ENCODE results near the gene SNAP91. TPM values are rescaled to one million over a fixed set of nuclear protein-coding genes. Genes with fewer than 3 reads are reported as not detected.

The SNAP91 gene
- total RNA-seq, 4 donors from 2014 or later, result 0.95 to 1.3 (median 1.2) TPM; not detected in 1

- no peak for DNase-seq
- TF ChIP-seq POLR2A (IDR thresholded peaks at IDR 0.05) (no peak), CTCF (IDR thresholded peaks at IDR 0.05) (no peak)
- H3K27ac ChIP-seq, result no peak overlapping the region
- no peak overlapping the region for H3K4me3 ChIP-seq
- H3K9me3 ChIP-seq, result no peaks in the 10 kb centered on the region
- no peaks in the 10 kb centered on the region for H3K36me3 ChIP-seq
- no peaks in the 10 kb centered on the region for H3K27me3 ChIP-seq
- no peaks in the 10 kb centered on the region for H3K4me1 ChIP-seq
These were observed 26.6 kb upstream of the SNAP91 start for GRCh38 chr6:83735461-83735860.

GRCh38 chr6:83729871-83730270 is 21.0 kb upstream of the SNAP91 start:
- H3K36me3 ChIP-seq, result no peaks in the 10 kb centered on the region
- H3K4me3 ChIP-seq, result no peak overlapping the region
- H3K9me3 ChIP-seq, result no peaks in the 10 kb centered on the region
- H3K27me3 ChIP-seq, result no peaks in the 10 kb centered on the region
- no peaks in the 10 kb centered on the region for H3K4me1 ChIP-seq
- TF ChIP-seq CTCF (IDR thresholded peaks at IDR 0.05) (no peak), POLR2A (IDR thresholded peaks at IDR 0.05) (no peak)
- no peak overlapping the region for H3K27ac ChIP-seq
- no peak for DNase-seq

GRCh38 chr6:83722876-83723275 is 14.0 kb upstream of the SNAP91 start:
- Histone ChIP-seq H3K4me3 (no peak overlapping the region), H3K27me3 (no peaks in the 10 kb centered on the region), H3K4me1 (no peaks in the 10 kb centered on the region), H3K27ac (no peak overlapping the region), H3K36me3 (no peaks in the 10 kb centered on the region), H3K9me3 (no peaks in the 10 kb centered on the region)
- no peak for DNase-seq
- TF ChIP-seq CTCF (IDR thresholded peaks at IDR 0.05), result no peak
- no peak for TF ChIP-seq POLR2A (IDR thresholded peaks at IDR 0.05)

DNA sequence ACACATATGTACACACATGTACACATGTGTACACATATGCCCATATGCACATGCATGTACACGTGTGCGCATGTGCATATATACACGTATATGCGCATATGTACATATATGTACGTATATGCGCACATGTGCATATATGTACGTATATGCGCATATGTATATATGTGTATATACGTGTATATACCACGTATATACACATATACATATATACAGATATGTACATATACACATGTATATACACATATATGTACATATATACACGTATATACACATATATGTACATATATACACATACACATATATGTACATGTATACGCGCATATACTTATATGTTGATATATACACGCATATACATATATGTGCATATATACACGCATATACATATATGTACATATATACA is 8.9 kb upstream of the SNAP91 start:
- H3K4me3 ChIP-seq, result no peak overlapping the region
- no peaks in the 10 kb centered on the region for H3K9me3 ChIP-seq
- no peaks in the 10 kb centered on the region for H3K4me1 ChIP-seq
- TF ChIP-seq POLR2A (IDR thresholded peaks at IDR 0.05) (no peak), CTCF (IDR thresholded peaks at IDR 0.05) (no peak)
- no peaks in the 10 kb centered on the region for H3K36me3 ChIP-seq
- H3K27ac ChIP-seq, result no peak overlapping the region
- no peaks in the 10 kb centered on the region for H3K27me3 ChIP-seq
- DNase-seq, result no peak

GRCh38 chr6:83711958-83712357 is 3.1 kb upstream of the SNAP91 start:
- H3K4me3 ChIP-seq, result no peak overlapping the region
- DNase-seq, result no peak
- no peaks in the 10 kb centered on the region for H3K36me3 ChIP-seq
- H3K27ac ChIP-seq, result no peak overlapping the region
- no peaks in the 10 kb centered on the region for H3K9me3 ChIP-seq
- peaks cover 0 to 19% of the 10 kb centered on the region in 2 donors for H3K27me3 ChIP-seq
- TF ChIP-seq CTCF (IDR thresholded peaks at IDR 0.05) (no peak), POLR2A (IDR thresholded peaks at IDR 0.05) (no peak)
- H3K4me1 ChIP-seq, result peaks cover 0 to 17% (median 0%) of the 10 kb centered on the region in 4 donors

DNA sequence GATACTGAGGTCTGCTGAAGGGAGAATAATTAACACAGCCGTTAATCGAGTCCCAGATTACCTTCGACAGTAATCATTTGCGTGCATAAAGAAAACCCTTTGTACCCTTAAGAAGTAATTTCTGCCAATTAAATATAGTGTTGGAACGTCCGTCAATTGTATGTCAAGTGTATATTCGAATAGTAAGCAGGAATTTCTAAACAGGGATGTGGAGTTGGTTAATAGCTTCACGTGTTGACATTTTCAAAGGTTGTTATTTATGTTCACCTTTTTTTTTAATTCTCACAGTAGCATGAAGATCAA is 798 bp upstream of the SNAP91 start:
- TF ChIP-seq POLR2A (IDR thresholded peaks at IDR 0.05) (no peak), CTCF (IDR thresholded peaks at IDR 0.05) (no peak)
- Histone ChIP-seq H3K9me3 (no peaks in the 10 kb centered on the region), H3K27me3 (peaks cover 0 to 19% of the 10 kb centered on the region in 2 donors), H3K4me3 (no peak overlapping the region), H3K4me1 (peaks cover 0 to 17% (median 0%) of the 10 kb centered on the region in 4 donors), H3K27ac (no peak overlapping the region), H3K36me3 (no peaks in the 10 kb centered on the region)
- no peak for DNase-seq
